ENCODE measurements around the gene PRKX.
"Not testable (repeated sequence)": the region's sequence is repeated elsewhere in the genome, so short reads cannot be mapped to it uniquely, and the experiment has no call there.

Gene PRKX

DNA sequence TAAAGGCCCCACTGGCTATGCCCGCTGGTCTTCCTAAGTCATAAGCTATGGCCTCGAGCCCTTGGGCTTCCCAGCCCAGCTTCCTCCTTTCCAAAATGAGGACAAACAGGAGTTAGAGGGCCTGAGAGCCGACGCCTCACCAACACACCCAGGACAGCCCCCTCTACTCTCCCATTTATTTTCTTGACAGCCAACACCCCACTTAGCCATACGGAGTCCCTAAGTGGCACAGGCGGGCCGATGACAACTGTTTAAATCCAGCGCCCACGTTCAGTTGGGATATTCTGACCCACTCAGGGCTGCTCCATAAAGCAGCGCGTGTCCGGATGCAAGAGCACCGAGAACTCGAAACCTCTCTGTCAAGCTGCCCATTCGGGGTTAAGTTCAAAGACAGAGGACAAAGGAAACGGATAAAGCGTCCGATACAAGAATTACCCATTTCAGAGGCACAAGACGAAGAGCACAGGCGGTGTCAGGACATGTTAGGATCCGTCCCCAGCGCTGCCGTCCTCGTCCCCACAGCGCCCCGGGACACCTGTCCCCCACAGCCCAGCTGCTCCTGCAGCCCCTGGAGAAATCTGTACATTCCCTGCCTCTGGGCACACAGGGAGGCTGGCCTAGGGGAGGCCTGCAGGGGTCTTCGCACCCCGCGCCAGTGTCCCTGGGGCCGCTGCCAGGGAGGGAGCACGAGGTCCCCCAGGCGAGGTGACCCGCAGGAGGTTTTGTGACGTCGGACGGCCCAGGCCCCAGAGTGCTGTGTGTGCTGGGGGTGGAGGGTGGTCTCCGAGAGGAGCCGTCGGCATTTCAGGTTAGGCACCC is 1.2 kb downstream of the PRKX start:
- peak overlapping the region; percentile 62 to 88 (median 73) for H3K4me3 ChIP-seq
- peak overlapping the region; percentile 62 to 95 (median 85) for H3K27ac ChIP-seq

DNA sequence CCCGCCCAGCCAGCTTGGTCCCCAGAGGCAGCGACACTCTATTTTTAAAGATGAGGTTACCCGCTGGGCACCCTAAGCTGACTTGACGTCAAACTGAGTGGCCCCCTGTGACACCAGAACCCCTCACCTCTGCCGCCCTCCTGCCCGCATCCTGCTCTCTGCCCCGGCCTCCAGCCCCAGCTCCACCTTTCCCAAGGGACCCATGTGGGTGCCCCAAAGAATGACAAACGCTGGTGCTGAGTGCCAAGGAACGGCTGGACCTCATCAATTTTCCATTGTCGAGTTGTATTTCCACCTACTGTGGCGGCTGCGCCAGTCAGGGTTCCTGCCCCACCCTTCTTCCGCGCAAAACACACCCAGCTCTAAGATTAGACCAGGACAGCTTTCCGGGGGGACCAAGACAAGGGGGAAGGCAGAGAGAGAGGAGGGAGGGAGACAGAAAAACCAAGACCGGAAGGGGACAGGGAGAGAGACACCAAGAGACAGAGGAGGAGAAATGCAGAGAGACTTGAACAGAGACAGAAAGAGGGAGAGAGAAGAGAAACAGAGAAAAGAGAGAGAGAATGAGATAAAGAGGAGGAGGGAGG is 2.0 kb downstream of the PRKX start:
- Histone ChIP-seq H3K4me3 (peak overlapping the region; percentile 62 to 88 (median 73)), H3K27ac (peak overlapping the region in 19 of 21 experiments; percentile 45 to 95 (median 86))

DNA sequence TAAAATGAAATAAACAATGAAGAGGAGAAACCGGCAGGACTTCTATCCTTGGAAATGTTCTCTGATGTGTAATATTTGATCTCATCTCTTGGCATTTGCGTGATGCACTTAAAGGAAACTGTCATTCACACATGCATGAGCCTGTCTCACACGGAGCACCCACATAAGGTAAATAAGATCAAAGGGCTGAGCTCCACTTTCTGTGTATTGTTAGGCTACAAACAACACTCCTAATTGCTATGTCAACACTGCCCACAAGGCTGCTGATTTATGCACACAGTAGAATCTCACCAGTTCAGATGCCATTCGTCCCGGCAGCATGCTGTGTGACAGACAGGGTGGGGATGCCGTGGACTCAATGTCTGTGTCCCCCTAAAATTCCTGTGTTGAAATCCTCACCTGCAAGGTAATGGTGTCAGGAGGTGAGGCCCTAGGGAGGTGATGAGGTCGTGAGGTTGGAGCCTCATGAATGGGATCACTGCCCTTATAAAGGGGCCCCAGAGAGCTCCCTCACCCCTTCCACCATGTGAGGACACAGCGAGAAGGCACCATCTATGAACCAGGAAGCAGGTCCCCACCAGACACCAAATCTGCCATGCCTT is 5.7 kb downstream of the PRKX start:
- not testable (repeated sequence) for H3K4me3 ChIP-seq, H3K27ac ChIP-seq

DNA sequence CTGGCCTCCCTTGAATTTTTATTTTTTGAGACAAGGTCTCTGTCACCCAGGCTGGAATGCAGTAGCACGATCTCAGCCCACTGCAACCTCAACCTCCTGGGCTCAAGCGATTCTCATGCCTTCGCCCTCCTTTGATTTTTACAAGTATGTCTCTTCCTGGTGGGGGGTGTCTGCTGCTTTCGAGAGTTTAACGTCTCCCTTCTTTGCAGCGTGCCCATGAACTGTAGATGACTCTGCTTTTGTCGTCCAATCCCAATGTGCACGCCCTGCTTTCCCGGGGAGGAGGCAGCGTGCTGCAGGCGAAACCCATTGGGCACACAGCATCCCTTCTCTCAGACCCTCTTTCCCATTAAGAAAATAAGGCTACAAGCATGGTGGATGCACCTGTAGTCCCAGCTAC is 7.0 kb downstream of the PRKX start:
- Histone ChIP-seq H3K27ac (no peak overlapping the region), H3K4me3 (no peak overlapping the region)

DNA sequence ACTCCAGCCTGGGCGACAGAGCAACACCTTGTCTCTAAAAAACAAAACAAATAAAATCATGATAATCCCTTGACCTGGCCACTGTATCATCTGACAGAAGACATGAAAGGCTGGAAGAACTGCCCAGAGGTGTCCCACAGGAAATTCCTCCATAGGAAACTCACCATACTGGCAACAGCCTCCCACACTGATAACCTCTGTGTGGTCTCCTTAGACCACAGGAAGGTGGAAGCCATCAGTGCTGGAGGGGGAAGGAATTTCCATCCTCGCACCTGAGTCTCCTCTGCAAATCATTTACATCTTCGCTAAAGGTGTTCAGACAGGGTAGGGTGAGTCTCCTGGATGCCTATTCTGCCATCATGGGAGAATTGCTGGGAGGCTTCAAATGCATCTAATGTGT is 10.2 kb downstream of the PRKX start:
- H3K27ac ChIP-seq, H3K4me3 ChIP-seq: not testable (repeated sequence)

DNA sequence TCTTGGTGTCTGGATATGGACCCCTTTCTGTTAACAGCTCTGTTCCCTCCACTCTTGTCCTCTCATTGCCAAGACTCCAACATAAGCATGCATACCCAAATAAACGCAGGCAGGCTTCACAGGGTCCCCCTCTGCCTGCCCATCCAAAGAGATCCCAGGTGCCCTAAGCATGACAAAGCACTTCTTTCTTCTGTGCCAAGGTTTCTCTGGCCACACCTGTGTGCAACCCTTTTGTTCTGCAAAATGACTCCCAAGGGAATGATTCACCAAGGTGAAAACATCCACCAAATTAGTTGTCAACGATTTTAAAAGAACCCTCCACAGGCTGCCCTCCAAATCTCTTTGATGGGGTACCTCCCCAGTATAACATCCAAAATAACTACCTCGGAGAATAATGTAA is 11.4 kb downstream of the PRKX start:
- not testable (repeated sequence) for H3K4me3 ChIP-seq
- peak overlapping the region in 1 of 21 experiments; percentile 95 for H3K27ac ChIP-seq

DNA sequence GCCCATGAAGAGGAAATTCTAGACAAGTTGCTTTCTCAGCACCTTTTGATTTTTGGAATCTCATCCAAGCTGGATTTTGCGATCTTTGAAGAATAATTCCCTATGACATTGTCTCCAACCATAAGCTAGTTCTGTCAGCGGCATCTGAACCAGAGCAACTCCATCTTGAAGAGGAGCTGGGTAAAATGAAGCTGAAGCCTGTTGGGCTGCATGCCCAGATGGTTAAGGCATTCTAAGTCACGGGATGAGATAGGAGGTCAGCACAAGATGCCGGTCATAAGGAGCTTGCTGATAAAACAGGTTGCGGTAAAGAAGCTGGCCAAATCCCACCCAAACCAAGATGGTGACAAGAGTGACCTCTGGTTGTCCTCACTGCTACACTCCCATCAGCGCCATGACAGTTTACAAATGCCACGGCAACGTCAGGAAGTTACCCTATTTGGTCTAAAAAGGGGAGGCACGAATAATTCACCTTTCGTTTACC is 12.0 kb downstream of the PRKX start:
- not testable (repeated sequence) for H3K4me3 ChIP-seq
- H3K27ac ChIP-seq: peak overlapping the region in 3 of 21 experiments; percentile 25 to 95 (median 69)

DNA sequence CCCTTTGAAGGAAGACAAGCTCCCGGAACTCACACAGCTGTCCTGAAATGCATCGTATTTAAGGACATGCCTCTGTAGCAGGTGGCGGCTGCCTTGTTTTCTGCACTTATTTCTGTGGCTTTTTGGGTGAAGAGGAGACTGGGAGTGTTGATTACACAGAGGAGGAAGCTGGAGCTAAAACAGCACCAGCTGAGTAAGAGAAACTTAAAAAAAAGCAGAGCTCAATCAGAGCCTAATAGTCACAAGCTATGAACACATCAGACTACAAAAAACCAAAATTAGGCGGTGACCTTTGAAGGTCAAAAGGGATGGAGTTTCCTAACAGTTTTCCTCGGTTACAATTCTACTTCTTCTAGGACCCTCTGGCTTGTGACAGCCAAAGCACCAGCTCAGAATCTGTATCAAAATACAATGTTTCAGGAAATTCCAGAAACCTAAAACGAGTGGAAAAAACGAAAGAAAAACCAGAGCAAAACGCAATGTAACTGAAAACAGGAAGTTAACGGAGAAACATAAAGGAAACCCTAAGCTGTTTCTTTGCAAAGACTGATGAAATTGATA is 13.5 kb downstream of the PRKX start:
- Histone ChIP-seq H3K27ac (peak overlapping the region in 18 of 21 experiments; percentile 10 to 95 (median 68)), H3K4me3 (peak overlapping the region in 6 of 7 experiments; percentile 3 to 22 (median 8))

DNA sequence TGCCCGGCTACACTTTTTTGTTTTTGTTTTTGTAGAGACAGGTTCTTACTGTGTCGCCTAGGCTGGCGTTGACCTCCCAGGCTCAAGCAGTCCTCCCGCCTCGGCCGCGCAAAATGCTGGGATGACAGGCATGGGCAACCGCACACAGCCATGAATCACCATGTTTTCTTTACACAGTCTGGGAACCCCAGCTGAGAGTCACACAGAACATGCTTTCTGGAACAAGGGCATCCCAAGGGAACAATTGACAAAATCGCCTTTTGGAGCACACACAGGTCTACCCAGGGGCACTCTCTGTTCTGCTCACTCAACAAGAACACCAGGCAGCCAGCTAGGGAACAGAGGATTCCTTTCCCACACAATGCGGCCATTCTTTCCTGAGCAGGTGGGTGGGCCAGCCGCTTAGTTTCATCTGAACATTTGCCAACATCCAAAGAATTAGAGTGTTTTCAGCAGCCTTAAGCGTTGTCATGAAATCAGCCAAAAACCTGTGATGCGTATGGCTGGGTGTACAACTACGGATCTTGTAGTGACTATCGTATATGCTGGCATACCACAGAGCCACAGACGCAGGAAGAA is 15.7 kb downstream of the PRKX start:
- H3K4me3 ChIP-seq: no peak overlapping the region
- peak overlapping the region in 5 of 21 experiments; percentile 19 to 62 (median 29) for H3K27ac ChIP-seq

DNA sequence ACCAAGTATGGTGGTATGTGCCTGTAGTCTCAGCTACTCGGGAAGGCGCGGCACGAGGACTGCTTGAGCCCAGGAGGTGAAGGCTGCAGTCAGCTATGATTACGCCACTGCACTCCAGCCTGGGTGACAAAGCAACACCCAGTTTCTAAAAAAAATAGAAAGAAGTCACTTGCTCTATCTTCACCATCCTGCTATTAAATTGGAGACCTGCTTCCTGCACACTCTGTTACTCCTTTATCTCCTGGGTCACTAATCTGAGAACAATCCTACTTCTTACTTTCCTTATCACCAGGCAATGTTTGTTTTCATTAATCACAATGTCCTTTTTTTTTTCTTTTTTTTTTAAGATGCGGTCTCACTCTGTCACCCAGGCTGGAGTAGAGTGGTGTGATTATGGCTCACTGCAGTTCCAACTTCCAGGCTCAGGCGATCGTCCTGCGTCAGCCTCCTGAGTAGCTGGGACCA is 16.2 kb downstream of the PRKX start:
- Histone ChIP-seq H3K27ac (peak overlapping the region in 5 of 21 experiments; percentile 19 to 62 (median 26)), H3K4me3 (no peak overlapping the region)

DNA sequence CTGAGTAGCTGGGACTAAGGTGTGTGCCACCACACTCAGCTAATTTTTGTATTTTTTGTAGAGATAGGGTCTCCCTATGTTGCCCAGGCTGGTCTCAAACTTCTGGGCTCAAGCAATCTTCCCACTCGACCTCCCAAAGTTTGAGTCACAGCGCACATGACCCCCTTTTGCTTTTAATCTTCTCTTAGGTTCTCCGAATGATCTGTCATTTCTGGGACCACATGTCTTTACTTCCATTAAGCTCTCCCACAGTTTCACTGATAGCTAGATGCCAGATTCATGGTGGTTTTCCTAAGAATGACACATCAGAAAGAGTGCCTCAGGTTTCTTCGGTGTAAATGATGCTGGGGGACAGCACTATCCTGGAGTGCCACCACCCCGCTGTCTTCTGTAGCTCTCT is 17.9 kb downstream of the PRKX start:
- no peak overlapping the region for H3K4me3 ChIP-seq

DNA sequence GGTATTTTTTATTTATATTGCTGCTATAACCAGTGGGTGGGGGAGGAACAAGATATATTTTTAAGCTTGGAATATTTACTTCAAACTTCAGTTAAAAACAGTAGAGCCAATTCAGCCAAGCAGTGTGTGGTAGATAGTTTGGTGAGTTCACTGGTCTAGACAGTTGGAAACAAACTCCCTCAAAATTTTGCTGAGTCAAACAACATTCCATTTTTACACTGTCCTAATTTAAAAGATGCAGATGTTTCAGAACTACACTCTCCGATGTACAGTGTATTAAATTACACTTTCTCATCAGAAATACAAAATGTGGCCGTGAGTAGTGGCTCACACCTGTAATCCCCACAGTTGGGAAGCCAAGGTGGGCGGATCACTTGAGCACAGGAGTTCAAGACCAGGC is 23.3 kb downstream of the PRKX start:
- H3K4me3 ChIP-seq: no peak overlapping the region
- peak overlapping the region in 1 of 21 experiments; percentile 21 for H3K27ac ChIP-seq

More for the DNA sequence above, 17.9 kb downstream of the PRKX start:
- peak overlapping the region in 1 of 21 experiments; percentile 16 for H3K27ac ChIP-seq

DNA sequence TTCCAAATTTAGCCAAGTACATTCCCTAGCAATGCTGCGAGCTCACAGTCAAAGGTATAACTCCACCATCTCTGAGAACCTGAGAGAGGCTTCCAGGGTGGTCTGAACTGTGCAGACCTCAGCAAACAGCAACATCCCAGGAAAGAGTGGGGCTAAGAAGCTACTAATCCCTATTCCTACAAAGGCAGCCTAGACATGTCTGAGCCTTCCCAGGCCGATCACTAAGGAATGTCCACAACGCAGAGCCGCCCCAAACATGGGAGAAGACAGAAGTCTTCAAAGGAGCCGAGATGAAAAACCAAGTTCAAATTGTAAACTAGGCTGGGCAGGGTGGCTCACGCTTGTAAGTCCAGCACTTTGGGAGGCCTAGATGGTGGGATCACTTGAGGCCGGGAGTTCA is 30.2 kb downstream of the PRKX start:
- H3K27ac ChIP-seq, H3K4me3 ChIP-seq: not testable (repeated sequence)

DNA sequence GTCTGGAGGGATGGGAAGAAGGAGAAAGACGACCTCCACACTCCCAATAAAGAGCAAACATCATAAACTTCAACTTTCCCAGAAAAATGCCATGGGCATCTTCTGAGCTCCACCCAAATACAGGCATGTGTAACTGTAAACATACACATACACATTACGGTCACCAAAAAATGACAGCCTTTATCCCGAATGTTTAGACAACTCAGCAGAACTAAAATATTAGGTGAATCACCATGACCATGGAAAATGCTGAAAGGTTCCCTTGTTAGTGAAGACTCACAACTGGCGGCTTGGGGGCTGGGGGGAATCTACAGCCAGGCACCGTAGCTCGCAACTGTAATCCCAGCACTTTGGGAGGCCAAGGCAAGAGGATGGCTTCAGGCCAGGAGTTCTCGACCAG is 33.0 kb downstream of the PRKX start:
- Histone ChIP-seq H3K27ac (no peak overlapping the region), H3K4me3 (no peak overlapping the region)

DNA sequence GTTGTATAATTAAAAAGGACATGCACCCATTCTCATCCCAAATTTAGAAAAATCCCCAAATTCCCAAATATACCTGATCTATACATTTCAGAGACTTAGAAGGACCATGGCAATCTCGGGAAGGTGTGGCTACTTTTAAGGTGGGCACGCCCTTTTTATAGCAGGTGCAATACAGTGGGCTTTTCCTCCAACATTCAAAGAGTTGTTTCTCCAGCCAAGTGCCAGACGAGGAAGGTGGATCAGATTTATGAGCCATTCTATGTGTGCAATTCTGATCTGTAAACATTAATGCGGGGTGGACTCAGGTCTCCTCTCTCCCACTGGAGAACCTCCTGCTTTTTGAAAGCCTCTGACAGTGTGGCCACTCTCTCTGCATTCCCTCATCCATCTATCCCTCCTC is 33.8 kb downstream of the PRKX start:
- H3K4me3 ChIP-seq: no peak overlapping the region
- no peak overlapping the region for H3K27ac ChIP-seq

DNA sequence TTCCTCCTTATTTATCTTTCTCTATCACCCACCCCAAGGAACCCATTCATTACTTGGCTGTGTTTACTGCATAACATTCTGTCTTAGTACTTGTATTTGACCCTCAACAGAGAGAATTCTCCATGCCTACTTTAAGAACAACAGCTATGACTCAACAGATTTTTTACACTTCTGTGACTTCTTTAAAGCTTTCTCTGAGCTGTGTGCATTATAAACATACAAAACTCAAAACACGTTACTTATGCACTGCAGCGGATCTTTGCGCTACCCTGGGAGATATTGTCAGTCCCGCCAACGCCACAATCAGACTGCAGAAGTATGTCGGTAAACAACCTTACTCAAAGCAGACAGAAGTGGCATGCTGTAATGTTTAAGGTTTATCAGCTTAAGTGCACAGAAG is 35.1 kb downstream of the PRKX start:
- H3K4me3 ChIP-seq: no peak overlapping the region
- no peak overlapping the region for H3K27ac ChIP-seq

DNA sequence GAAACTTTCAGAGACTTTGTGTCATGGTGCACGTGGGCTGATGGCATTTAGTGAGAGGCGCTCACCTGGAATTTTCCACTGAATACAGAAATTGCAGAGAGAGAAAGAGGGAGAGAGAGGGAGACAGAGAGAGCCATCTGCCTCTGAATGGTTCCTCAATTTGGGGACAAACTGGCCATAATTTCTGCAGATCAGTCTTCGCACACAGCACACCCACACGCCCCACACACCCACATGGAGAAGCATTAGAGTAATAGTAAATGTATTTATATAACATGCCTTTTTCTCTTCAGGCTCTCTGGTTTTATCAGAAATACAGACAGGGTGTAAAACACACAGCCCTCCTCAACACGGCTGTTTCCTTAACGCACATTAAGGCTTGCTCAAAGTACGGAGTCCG is 38.6 kb downstream of the PRKX start:
- Histone ChIP-seq H3K4me3 (no peak overlapping the region), H3K27ac (no peak overlapping the region)

DNA sequence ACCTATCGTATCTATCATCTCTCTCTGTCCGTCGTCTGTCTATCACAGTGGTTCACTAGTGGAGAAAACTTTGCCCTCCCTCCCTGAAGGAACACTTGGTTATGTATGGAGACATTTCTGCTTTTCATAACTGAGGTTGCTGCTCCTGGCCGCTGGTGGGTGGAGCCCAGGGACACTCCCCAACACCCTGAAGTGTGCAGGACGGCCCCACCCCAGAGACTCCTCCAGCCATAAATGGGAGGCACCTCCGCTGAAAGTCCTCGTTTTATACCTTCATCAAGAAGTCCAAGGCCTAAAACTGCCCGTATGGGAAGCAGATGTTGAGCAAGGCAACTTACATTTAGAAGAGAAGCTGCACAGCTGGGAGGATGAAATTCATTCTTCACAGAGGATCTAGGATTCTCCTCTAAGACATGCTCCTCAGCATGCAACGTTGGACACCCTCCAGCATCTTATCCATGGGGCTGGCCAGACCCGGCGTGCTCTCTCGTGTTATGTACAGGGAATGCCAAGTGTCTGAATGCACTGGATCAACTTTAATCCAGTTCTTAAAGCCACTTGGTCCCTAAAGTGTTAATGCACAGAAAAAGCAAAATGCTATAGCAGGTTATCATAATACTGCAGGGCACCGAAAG is 43.5 kb downstream of the PRKX start:
- no peak overlapping the region for H3K27ac ChIP-seq
- H3K4me3 ChIP-seq: no peak overlapping the region

DNA sequence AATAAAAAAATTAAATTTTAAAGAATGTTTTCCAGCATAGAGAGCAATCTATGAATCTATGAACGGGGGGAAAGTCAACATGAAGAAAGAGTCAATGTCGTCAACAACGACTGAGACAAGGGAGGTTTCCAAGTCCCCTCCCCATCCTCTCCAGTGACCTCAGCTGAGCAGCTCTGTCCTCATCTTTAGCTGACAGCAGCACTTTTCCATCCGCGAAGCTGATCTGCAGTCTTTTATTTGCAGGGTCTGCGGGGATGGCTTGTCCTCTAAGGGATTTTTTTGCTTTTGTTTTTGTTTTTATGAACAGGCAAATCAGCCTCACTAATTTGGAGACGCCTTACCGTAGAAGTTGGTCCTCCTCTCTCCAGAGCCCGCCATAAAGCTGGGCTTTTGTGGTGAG is 46.5 kb downstream of the PRKX start:
- H3K4me3 ChIP-seq: no peak overlapping the region
- no peak overlapping the region for H3K27ac ChIP-seq
